Astrocyte of the hippocampus (primary cell): Measurements from ENCODE around the gene SLC17A6.

Source experiments
- DNase-seq: peaks from one replicate; pipeline ENCODE4 v3.0.0; 2011; ENCODE audit warnings: low read depth, low spot score

The SLC17A6 gene

GRCh38 chr11:22389526-22390282 is 51.5 kb downstream of the SLC17A6 start:
- no peak for DNase-seq

GRCh38 chr11:22390283-22390655 is 52.1 kb downstream of the SLC17A6 start:
- DNase-seq, result no peak

- no peak for DNase-seq
Measured at GRCh38 chr11:22392561-22392960, 54.4 kb downstream of the SLC17A6 start.

DNA sequence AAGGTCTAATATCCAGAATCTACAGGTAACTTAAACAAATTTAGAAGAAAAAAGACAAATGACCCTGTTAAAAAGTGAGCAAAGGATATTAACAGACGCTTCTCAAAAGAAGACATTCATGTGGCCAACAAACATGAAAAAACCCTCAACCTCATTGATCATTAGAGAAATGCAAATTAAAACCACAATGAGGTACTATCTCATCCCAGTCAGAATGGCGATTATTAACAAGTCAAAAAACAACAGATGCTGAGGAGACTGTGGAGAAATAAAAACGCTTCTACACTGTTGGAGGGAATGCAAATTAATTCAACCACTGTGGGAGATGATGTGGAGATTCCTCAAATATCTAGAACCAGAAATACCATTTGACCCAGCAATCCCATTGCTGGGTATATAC is 67.2 kb downstream of the SLC17A6 start:
- DNase-seq, result no peak

GRCh38 chr11:22407267-22407666 is 69.1 kb downstream of the SLC17A6 start:
- no peak for DNase-seq

DNA sequence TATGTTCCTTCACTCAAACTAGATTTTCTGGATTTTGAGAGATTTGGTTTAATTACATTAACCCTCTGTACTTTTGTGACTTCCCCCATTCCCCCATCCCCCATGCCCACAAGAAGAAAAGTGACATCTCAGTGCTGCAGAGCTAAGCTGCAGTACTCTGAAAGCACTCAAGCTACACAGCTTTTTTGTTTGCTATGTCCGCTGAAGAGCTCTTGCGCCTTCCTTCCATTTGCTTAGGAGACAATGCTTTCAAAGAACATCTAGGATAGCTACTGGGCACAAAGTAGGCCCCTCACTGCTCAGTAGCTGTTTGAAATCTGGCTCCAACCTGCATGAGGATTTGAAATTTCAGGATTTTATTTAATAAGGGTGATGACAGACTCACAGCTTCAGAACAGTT is 69.7 kb downstream of the SLC17A6 start:
- DNase-seq, result no peak

DNA sequence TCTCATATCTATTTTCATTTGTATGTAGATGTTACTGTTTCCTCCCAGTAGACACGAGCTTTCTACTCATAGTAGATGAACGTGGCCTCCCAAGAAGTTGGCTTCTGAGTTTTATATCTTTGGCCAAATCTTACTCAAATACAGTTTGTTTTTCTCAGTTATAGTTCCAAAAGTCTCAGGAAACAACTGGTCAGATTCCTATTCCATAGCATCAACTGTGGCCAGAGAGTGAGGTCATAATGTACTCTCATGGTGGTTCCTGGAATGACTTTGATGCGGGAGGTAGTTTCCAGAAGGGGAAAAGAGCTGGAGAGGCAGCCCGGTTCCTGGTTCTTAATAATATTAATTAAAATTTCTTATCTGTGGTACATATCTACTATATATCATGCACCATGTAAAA is 77.3 kb downstream of the SLC17A6 start:
- peak; percentile 4 for DNase-seq

- no peak for DNase-seq
Measured at GRCh38 chr11:22416462-22416861, 78.3 kb downstream of the SLC17A6 start.

DNA sequence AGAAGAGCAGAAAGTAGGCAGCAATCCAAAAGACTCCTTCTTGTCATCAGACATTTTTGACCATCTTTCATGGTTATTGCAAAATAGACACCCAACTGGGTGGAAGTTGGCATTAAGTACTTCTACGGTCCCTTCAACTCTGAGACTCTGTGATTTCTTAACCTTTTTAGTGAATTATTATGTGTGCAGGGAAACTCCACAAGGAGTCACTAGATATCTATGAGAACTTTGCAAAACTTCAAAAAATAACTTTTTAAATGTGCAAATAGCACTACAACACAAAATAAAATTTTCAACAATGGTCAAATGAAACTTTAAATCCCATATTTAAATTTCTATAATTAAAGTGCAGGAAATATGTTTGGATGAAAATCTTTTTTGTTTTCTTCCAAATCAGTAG is 88.7 kb downstream of the SLC17A6 start:
- DNase-seq, result no peak
